ENCODE data around the gene KRTAP5-7. TPM values are rescaled to one million over a fixed set of nuclear protein-coding genes. Genes with fewer than 3 reads are reported as not detected.

Gene KRTAP5-7
- total RNA-seq, 1 experiment from 2014 or later: not detected

DNA sequence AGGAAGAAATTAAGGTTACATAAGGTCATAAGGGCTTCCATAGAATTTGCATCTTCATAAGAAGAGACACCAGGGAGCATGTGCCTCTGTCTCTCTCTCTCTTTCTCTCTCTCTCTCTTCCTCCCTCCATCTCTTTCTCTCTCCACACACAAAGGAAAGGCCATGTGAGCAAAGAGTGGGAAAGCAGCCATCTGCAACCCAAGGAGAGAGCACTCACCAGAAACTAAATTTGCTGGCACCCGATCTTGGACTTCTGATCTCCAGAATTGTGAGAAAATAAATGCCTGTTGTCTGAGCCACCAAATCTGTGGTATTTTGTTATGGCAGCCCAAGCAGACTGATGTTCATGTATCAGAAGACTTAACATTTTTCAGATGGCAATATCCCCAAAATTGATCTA, 31.9 kb downstream of the KRTAP5-7 start:
- ChIA-PET RAD21 (ENCODE audit: low non-redundant PET in 1 of 2, low total read pairs in 2 of 2, uncharacterized antibody in 2 of 2, unreplicated experiment in 2 of 2) (no interaction called here), POLR2A (no interaction called here), CTCF (no interaction called here)
- H3K9ac ChIP-seq (ENCODE audit: low read length): no peak overlapping the region
- DNase-seq (ENCODE audit: low read depth, low spot score) (no peak), ATAC-seq (no peak)
- TF ChIP-seq FOSL1 (IDR thresholded peaks at IDR 0.05; ENCODE audit: low read depth) (no peak), ZNF274 (IDR thresholded peaks at IDR 0.05; ENCODE audit: low read depth, low read length) (no peak), EZH2phosphoT487 (IDR thresholded peaks at IDR 0.05; ENCODE audit: borderline replicate concordance) (no peak), CTCF (IDR thresholded peaks at IDR 0.05 in 2 of 3, conservative IDR thresholded peaks at IDR 0.05 in 1 of 3; ENCODE audit: borderline replicate concordance in 1 of 3, insufficient read depth in 1 of 3, low read depth in 2 of 3, low read length in 2 of 3) (no peak), POLR2AphosphoS5 (IDR thresholded peaks at IDR 0.05; ENCODE audit: low read depth, low read length) (no peak), ELF1 (IDR thresholded peaks at IDR 0.05; ENCODE audit: borderline replicate concordance, low read depth) (no peak), RAD21 (IDR thresholded peaks at IDR 0.05; ENCODE audit: low read depth) (no peak), CEBPB (IDR thresholded peaks at IDR 0.05; ENCODE audit: low read depth) (no peak), YY1 (IDR thresholded peaks at IDR 0.05; ENCODE audit: extremely low read depth, insufficient replicate concordance, low read depth, low read length) (no peak), EGR1 (IDR thresholded peaks at IDR 0.05; ENCODE audit: low read depth) (no peak)
- TF ChIP-seq, protein P1, sequence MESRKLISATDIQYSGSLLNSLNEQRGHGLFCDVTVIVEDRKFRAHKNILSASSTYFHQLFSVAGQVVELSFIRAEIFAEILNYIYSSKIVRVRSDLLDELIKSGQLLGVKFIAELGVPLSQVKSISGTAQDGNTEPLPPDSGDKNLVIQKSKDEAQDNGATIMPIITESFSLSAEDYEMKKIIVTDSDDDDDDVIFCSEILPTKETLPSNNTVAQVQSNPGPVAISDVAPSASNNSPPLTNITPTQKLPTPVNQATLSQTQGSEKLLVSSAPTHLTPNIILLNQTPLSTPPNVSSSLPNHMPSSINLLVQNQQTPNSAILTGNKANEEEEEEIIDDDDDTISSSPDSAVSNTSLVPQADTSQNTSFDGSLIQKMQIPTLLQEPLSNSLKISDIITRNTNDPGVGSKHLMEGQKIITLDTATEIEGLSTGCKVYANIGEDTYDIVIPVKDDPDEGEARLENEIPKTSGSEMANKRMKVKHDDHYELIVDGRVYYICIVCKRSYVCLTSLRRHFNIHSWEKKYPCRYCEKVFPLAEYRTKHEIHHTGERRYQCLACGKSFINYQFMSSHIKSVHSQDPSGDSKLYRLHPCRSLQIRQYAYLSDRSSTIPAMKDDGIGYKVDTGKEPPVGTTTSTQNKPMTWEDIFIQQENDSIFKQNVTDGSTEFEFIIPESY (IDR thresholded peaks at IDR 0.05; ENCODE audit: extremely low read depth, insufficient replicate concordance, low read length): no peak
- H3K9me2 ChIP-seq (ENCODE audit: insufficient read depth): no peaks in the 10 kb centered on the region
- H3K4me3 ChIP-seq (replicated peaks in 1 of 2; ENCODE audit: low read depth in 1 of 2, low read length in 2 of 2): no peak overlapping the region
- H3K79me2 ChIP-seq (ENCODE audit: insufficient read depth, low read length): no peaks in the 10 kb centered on the region
- H2AFZ ChIP-seq (ENCODE audit: low read depth, low read length, poor library complexity, severe bottlenecking): no peak overlapping the region
- no peak overlapping the region for H3K27ac ChIP-seq (ENCODE audit: low read depth, low read length)
- no peaks in the 10 kb centered on the region for H3K36me3 ChIP-seq (ENCODE audit: control insufficient read depth in 1 of 2, insufficient read depth in 2 of 2, low read length in 2 of 2)
- peaks cover 2% of the 10 kb centered on the region; the same call in 1 of the 2 replicates for H3K27me3 ChIP-seq (ENCODE audit: insufficient read depth, low read length)
- H4K20me1 ChIP-seq (ENCODE audit: insufficient read depth): no peaks in the 10 kb centered on the region
- H3K4me1 ChIP-seq (ENCODE audit: control insufficient read depth in 1 of 2, insufficient read depth in 2 of 2, low read length in 2 of 2): peaks cover 0 to 16% of the 10 kb centered on the region in 2 experiments; a peak in 2 of 4 replicates
- no peak overlapping the region for H3K4me2 ChIP-seq (ENCODE audit: low read length)
- no peaks in the 10 kb centered on the region for H3K9me3 ChIP-seq (ENCODE audit: control insufficient read depth in 1 of 2, insufficient read depth in 1 of 2, low read depth in 1 of 2, low read length in 2 of 2)
- no TSS peak for BruUV-seq (replicated peaks)
- intact Hi-C loops (cut with micrococcal nuclease): no loop called here
